Measurements from ENCODE around the gene SELENON.
"Not testable (repeated sequence)": the region's sequence is repeated elsewhere in the genome, so short reads cannot be mapped to it uniquely, and the experiment has no call there.

Gene SELENON

GRCh38 chr1:25831569-25832196 is 31.7 kb downstream of the SELENON start:
- DNase-seq = no peak

GRCh38 chr1:25832336-25833037 is 32.5 kb downstream of the SELENON start:
- DNase-seq = no peak

GRCh38 chr1:25833158-25833557 is 33.2 kb downstream of the SELENON start:
- no peak for DNase-seq

GRCh38 chr1:25834894-25835293 is 34.9 kb downstream of the SELENON start:
- no peak for DNase-seq

GRCh38 chr1:25836695-25837094 is 36.7 kb downstream of the SELENON start:
- DNase-seq = no peak

- DNase-seq = no peak
These were observed 37.4 kb downstream of the SELENON start for GRCh38 chr1:25837262-25837875.

GRCh38 chr1:25839808-25840207 is 39.8 kb downstream of the SELENON start:
- DNase-seq = not testable (repeated sequence)

- DNase-seq = no peak
These were observed 43.5 kb downstream of the SELENON start for GRCh38 chr1:25843483-25843882.

- no peak for DNase-seq
These were observed 44.7 kb downstream of the SELENON start for GRCh38 chr1:25844536-25845337.

- DNase-seq = no peak
These were observed 45.7 kb downstream of the SELENON start for GRCh38 chr1:25845664-25846063.

GRCh38 chr1:25847929-25848328 is 47.9 kb downstream of the SELENON start:
- DNase-seq = no peak

- no peak for DNase-seq
These were observed 48.5 kb downstream of the SELENON start for GRCh38 chr1:25848531-25848930.

GRCh38 chr1:25854554-25854953 is 54.6 kb downstream of the SELENON start:
- no peak for DNase-seq

- DNase-seq = no peak
These were observed 56.9 kb downstream of the SELENON start for GRCh38 chr1:25856856-25857255.

GRCh38 chr1:25858494-25858893 is 58.5 kb downstream of the SELENON start:
- DNase-seq = no peak

- DNase-seq = peak; percentile 89
These were observed 59.2 kb downstream of the SELENON start, which contains the start of gene AUNIP for GRCh38 chr1:25858906-25859789. AUNIP (minus strand) TSS chr1:25859457; CDS start chr1:25859357, 100 bp downstream.

GRCh38 chr1:25861316-25862286 is 61.6 kb downstream of the SELENON start:
- no peak for DNase-seq

- no peak for DNase-seq
These were observed 62.9 kb downstream of the SELENON start for GRCh38 chr1:25862785-25863485.

- DNase-seq = no peak
These were observed 63.7 kb downstream of the SELENON start for GRCh38 chr1:25863486-25864262.
